Transverse colon (tissue), 4 donors: ENCODE data around the gene BTBD2.

Source experiments
- CTCF ChIP-seq, 5 experiments: fragments of 200-600 bp in 3 of 5; fragments of 450-650 bp in 2 of 5; sonication (generic) in 3 of 5; IDR thresholded peaks; 1 replicate in 2 of 5; 2 replicates in 3 of 5; pipeline ENCODE4 v1.5.1; 2016 to 2017; ENCODE audit warnings: antibody characterized with exemption in 5 of 5, inconsistent platforms in 3 of 5, mild to moderate bottlenecking in 2 of 5, moderate library complexity in 1 of 5
- POLR2A ChIP-seq: fragments of 450-650 bp; IDR thresholded peaks from one replicate; pipeline ENCODE4 v1.6.1; 2016; ENCODE audit warnings: antibody characterized with exemption, mild to moderate bottlenecking, moderate library complexity
- POLR2AphosphoS5 ChIP-seq, 3 donors: sonication (generic); formaldehyde crosslinking; IDR thresholded peaks; one replicate each; pipeline ENCODE4 v1.6.1; 2016; ENCODE audit warnings: antibody characterized with exemption in 3 of 3

GRCh38 chr19:2039959-2040646, 24.6 kb upstream of the BTBD2 start:
- TF ChIP-seq CTCF (IDR thresholded peaks at IDR 0.05) (no peak), POLR2A (no peak), POLR2AphosphoS5 (IDR thresholded peaks at IDR 0.05) (no peak)
